Measurements from ENCODE around the gene KIF3A.

Gene KIF3A

GRCh38 chr5:132668706-132669454 is 68.5 kb downstream of the KIF3A start:
- DNase-seq (ENCODE audit: low read depth): no peak
- TF ChIP-seq, protein P1, sequence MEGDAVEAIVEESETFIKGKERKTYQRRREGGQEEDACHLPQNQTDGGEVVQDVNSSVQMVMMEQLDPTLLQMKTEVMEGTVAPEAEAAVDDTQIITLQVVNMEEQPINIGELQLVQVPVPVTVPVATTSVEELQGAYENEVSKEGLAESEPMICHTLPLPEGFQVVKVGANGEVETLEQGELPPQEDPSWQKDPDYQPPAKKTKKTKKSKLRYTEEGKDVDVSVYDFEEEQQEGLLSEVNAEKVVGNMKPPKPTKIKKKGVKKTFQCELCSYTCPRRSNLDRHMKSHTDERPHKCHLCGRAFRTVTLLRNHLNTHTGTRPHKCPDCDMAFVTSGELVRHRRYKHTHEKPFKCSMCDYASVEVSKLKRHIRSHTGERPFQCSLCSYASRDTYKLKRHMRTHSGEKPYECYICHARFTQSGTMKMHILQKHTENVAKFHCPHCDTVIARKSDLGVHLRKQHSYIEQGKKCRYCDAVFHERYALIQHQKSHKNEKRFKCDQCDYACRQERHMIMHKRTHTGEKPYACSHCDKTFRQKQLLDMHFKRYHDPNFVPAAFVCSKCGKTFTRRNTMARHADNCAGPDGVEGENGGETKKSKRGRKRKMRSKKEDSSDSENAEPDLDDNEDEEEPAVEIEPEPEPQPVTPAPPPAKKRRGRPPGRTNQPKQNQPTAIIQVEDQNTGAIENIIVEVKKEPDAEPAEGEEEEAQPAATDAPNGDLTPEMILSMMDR (IDR thresholded peaks at IDR 0.05; ENCODE audit: low read depth, low read length, missing control alignments): no peak
- no peak overlapping the region for H3K4me3 ChIP-seq (ENCODE audit: low read depth, low read length)

DNA sequence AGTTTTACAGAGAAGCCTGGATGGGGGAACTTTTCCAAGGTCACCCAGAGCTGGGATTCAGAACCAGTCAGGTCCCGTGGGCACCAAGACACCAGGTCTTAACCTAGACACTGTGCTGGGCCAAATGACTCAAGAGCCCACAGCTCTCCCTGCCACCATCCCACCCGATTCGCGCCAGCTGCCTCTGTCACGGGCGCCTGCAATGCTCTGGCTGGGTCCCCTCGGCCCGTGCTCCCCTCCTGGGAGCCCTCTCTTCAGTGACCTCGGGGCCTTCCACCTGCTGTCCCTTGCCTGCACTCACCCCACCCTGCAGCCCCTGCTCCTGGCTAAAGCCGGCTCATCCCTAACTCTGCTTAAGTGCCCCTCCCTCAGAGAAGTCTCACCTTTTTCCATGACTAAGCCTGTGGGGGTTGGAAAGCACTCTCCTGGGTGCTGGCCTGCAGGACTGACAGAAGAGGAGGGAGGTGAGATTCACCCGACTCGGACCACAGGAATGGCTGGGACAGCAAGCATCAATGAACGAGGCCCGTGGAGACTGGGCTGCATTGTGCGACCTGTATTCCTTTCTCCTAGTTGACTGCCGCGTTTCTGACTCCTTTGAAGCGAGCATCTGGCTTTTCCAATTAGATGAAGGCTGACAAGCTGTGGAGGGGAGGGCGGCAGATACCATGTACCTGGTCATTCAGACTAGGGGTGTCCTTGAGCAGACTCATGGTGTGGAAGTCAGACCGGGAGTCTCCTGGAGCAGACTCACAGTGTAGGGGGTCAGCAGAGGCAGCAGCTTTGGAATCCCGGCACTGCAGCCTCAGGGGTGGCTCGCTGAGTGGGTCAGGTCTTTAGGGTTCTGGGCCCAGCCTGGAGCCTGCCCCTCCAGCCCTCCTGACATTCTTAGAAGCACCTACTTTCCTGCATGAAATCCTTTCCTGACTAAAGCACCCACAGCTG is 69.3 kb downstream of the KIF3A start:
- no peak overlapping the region for H3K4me3 ChIP-seq (ENCODE audit: low read depth, low read length)
- TF ChIP-seq, protein P1 (IDR thresholded peaks at IDR 0.05; ENCODE audit: low read depth, low read length, missing control alignments): no peak
- DNase-seq (ENCODE audit: low read depth): no peak

DNA sequence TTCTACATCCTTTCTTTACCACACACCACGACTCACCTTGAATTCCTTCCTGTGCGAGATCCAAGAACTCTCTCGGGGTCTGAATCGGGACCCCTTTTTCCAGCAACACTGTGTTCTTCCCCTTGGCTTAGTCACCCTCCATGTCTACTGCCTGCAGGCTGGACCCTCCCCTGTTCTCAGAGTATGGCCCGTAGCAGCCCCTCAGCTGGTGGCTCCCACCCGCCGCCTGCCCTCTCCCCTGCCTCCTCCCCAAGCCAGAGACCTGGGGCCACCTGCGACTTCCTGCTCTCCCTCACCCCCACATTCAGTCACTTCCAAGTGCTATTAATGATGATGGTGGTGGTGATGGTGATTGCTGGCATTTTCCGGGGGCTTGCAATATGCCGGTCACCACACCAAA is 70.0 kb downstream of the KIF3A start:
- DNase-seq (ENCODE audit: low read depth): no peak

GRCh38 chr5:132666310-132667123 is 70.8 kb downstream of the KIF3A start:
- no peak overlapping the region for H3K4me3 ChIP-seq (ENCODE audit: low read depth, low read length)
- no peak for DNase-seq (ENCODE audit: low read depth)
- TF ChIP-seq, protein P1 (IDR thresholded peaks at IDR 0.05; ENCODE audit: low read depth, low read length, missing control alignments): no peak

More for the DNA sequence above, 70.0 kb downstream of the KIF3A start:
- TF ChIP-seq, protein P1 (IDR thresholded peaks at IDR 0.05; ENCODE audit: low read depth, low read length, missing control alignments): no peak
- no peak overlapping the region for H3K4me3 ChIP-seq (ENCODE audit: low read depth, low read length)

GRCh38 chr5:132665574-132666080 is 71.7 kb downstream of the KIF3A start:
- TF ChIP-seq, protein P1 (IDR thresholded peaks at IDR 0.05; ENCODE audit: low read depth, low read length, missing control alignments): no peak
- no peak for DNase-seq (ENCODE audit: low read depth)
- no peak overlapping the region for H3K4me3 ChIP-seq (ENCODE audit: low read depth, low read length)

DNA sequence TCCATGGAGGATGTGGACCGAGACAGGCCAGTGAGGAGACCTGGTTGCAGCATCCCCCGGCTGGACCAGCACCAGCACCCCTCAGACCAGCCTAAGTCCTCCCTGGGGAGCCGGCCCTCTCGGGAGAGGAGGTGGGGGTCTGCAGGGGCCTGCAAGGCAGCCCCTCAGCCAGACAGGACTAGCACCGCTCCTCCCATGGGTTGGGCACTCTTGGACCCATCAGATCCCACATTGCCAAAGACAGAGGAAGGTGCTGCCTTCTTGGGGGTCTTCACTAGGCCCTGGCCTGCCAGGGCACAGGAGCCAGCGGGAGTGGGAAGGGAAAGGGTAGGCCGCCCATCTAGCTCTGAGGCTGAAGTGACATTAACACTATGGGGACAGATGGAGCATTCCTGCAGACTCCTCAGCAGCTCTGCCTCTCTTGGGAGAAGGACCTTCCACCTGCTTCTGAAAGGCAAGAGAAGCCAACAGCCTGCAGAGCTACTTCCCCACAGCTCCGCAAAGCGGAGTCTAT is 72.6 kb downstream of the KIF3A start:
- TF ChIP-seq, protein P1 (IDR thresholded peaks at IDR 0.05; ENCODE audit: low read depth, low read length, missing control alignments): no peak
- no peak overlapping the region for H3K4me3 ChIP-seq (ENCODE audit: low read depth, low read length)
- no peak for DNase-seq (ENCODE audit: low read depth)
